ENCODE data around the gene SPSB2. TPM values are rescaled to one million over a fixed set of nuclear protein-coding genes. Genes with fewer than 3 reads are reported as not detected.

The SPSB2 gene
- total RNA-seq (1 to 10 TPM; 6.7 to 8.7 TPM), total RNA-seq (11.2 to 22.4 reads per million in 2 donors)

GRCh38 chr12:6873094-6874014, at the start of gene SPSB2:
Gene SPSB2 (minus strand): TSS chr12:6873303. CDS start chr12:6872901, 402 bp downstream.
- peaks cover 51% of the 10 kb centered on the region for H3K4me1 Mint-ChIP-seq
- H3K27ac Mint-ChIP-seq: peak within 1 kb of the TSS; percentile 93
- H3K9me3 ChIP-seq (ENCODE audit: control insufficient read depth, low read length, poor library complexity, severe bottlenecking): no peaks in the 10 kb centered on the region
- ATAC-seq (peak; percentile 93), DNase-seq (peak; percentile 99 to 100 (median 99))
- H3K36me3 Mint-ChIP-seq (ENCODE audit: low read depth): peaks cover 6% of the 10 kb centered on the region
- no peaks in the 10 kb centered on the region for H3K27me3 Mint-ChIP-seq
- peak within 1 kb of the TSS; percentile 94 for H3K4me3 Mint-ChIP-seq

- H3K4me1 Mint-ChIP-seq: peaks cover 31% of the 10 kb centered on the region
- no peak for DNase-seq
- no peak for ATAC-seq
- H3K27me3 Mint-ChIP-seq: no peaks in the 10 kb centered on the region
- peaks cover 6% of the 10 kb centered on the region for H3K36me3 Mint-ChIP-seq (ENCODE audit: low read depth)
- H3K4me3 Mint-ChIP-seq: no peak overlapping the region
- no peak overlapping the region for H3K27ac Mint-ChIP-seq
- H3K9me3 ChIP-seq (ENCODE audit: control insufficient read depth, low read length, poor library complexity, severe bottlenecking): no peaks in the 10 kb centered on the region
These were observed 49.2 kb upstream of the SPSB2 start for GRCh38 chr12:6921996-6922946.

- ATAC-seq: no peak
- Mint-ChIP-seq H3K4me3 (no peak overlapping the region), H3K36me3 (ENCODE audit: low read depth) (peaks cover 9% of the 10 kb centered on the region)
These were observed 48.4 kb upstream of the SPSB2 start for GRCh38 chr12:6921539-6921938.

GRCh38 chr12:6919588-6919987, 46.5 kb upstream of the SPSB2 start:
- no peak overlapping the region for H3K27ac Mint-ChIP-seq
- DNase-seq (no peak), ATAC-seq (no peak)
- H3K36me3 Mint-ChIP-seq (ENCODE audit: low read depth): peaks cover 9% of the 10 kb centered on the region
- H3K4me3 Mint-ChIP-seq: no peak overlapping the region
- H3K9me3 ChIP-seq (ENCODE audit: control insufficient read depth, low read length, poor library complexity, severe bottlenecking): no peaks in the 10 kb centered on the region
- peaks cover 34% of the 10 kb centered on the region for H3K4me1 Mint-ChIP-seq
- H3K27me3 Mint-ChIP-seq: no peaks in the 10 kb centered on the region

More at GRCh38 chr12:6921539-6921938, 48.4 kb upstream of the SPSB2 start:
- H3K9me3 ChIP-seq (ENCODE audit: control insufficient read depth, low read length, poor library complexity, severe bottlenecking): no peaks in the 10 kb centered on the region
- DNase-seq: no peak
- Mint-ChIP-seq H3K27ac (no peak overlapping the region), H3K4me1 (peaks cover 25% of the 10 kb centered on the region), H3K27me3 (no peaks in the 10 kb centered on the region)

GRCh38 chr12:6917491-6918231, 44.6 kb upstream of the SPSB2 start:
- H3K4me3 Mint-ChIP-seq: no peak overlapping the region
- H3K36me3 Mint-ChIP-seq (ENCODE audit: low read depth): peaks cover 9% of the 10 kb centered on the region
- H3K27ac Mint-ChIP-seq: no peak overlapping the region
- peaks cover 40% of the 10 kb centered on the region for H3K4me1 Mint-ChIP-seq
- H3K27me3 Mint-ChIP-seq: no peaks in the 10 kb centered on the region
- no peaks in the 10 kb centered on the region for H3K9me3 ChIP-seq (ENCODE audit: control insufficient read depth, low read length, poor library complexity, severe bottlenecking)
- DNase-seq (no peak), ATAC-seq (no peak)

GRCh38 chr12:6916426-6917200, 43.5 kb upstream of the SPSB2 start:
- peak overlapping the region; percentile 85 for H3K27ac Mint-ChIP-seq
- H3K4me3 Mint-ChIP-seq: peak overlapping the region; percentile 75

GRCh38 chr12:6915789-6916285, 42.7 kb upstream of the SPSB2 start:
- DNase-seq: no peak
- peaks cover 9% of the 10 kb centered on the region for H3K36me3 Mint-ChIP-seq (ENCODE audit: low read depth)
- H3K27me3 Mint-ChIP-seq: no peaks in the 10 kb centered on the region
- no peaks in the 10 kb centered on the region for H3K9me3 ChIP-seq (ENCODE audit: control insufficient read depth, low read length, poor library complexity, severe bottlenecking)
- H3K4me1 Mint-ChIP-seq: peaks cover 42% of the 10 kb centered on the region
- no peak for ATAC-seq
- peak overlapping the region; percentile 75 for H3K4me3 Mint-ChIP-seq
- H3K27ac Mint-ChIP-seq: peak overlapping the region; percentile 85

More at GRCh38 chr12:6916426-6917200, 43.5 kb upstream of the SPSB2 start:
- peaks cover 41% of the 10 kb centered on the region for H3K4me1 Mint-ChIP-seq
- no peaks in the 10 kb centered on the region for H3K9me3 ChIP-seq (ENCODE audit: control insufficient read depth, low read length, poor library complexity, severe bottlenecking)
- peaks cover 9% of the 10 kb centered on the region for H3K36me3 Mint-ChIP-seq (ENCODE audit: low read depth)
- no peaks in the 10 kb centered on the region for H3K27me3 Mint-ChIP-seq
- DNase-seq: no peak
- ATAC-seq: no peak

GRCh38 chr12:6914947-6915788, 42.1 kb upstream of the SPSB2 start:
- DNase-seq: no peak
- Mint-ChIP-seq H3K4me3 (peak overlapping the region; percentile 98), H3K27ac (peak overlapping the region; percentile 85), H3K4me1 (peaks cover 43% of the 10 kb centered on the region), H3K27me3 (no peaks in the 10 kb centered on the region), H3K36me3 (ENCODE audit: low read depth) (peaks cover 9% of the 10 kb centered on the region)
- no peak for ATAC-seq
- no peaks in the 10 kb centered on the region for H3K9me3 ChIP-seq (ENCODE audit: control insufficient read depth, low read length, poor library complexity, severe bottlenecking)

- ATAC-seq (peak; percentile 94), DNase-seq (peak; percentile 71 to 88 (median 83))
- no peaks in the 10 kb centered on the region for H3K27me3 Mint-ChIP-seq
- H3K4me1 Mint-ChIP-seq: peaks cover 39% of the 10 kb centered on the region
- H3K27ac Mint-ChIP-seq: peak within 1 kb of the TSS; percentile 85
- H3K9me3 ChIP-seq (ENCODE audit: control insufficient read depth, low read length, poor library complexity, severe bottlenecking): no peaks in the 10 kb centered on the region
- H3K4me3 Mint-ChIP-seq: peak within 1 kb of the TSS; percentile 98
- peaks cover 5% of the 10 kb centered on the region for H3K36me3 Mint-ChIP-seq (ENCODE audit: low read depth)
These were observed 41.3 kb upstream of the SPSB2 start, which contains the start of gene ENO2 for GRCh38 chr12:6914246-6914946. Gene ENO2 (plus strand): TSS chr12:6914580. CDS start chr12:6915833, 1,253 bp downstream.

- Mint-ChIP-seq H3K27me3 (no peaks in the 10 kb centered on the region), H3K27ac (peak overlapping the region; percentile 85), H3K4me3 (peak overlapping the region; percentile 98), H3K4me1 (peaks cover 37% of the 10 kb centered on the region), H3K36me3 (ENCODE audit: low read depth) (peaks cover 3% of the 10 kb centered on the region)
- H3K9me3 ChIP-seq (ENCODE audit: control insufficient read depth, low read length, poor library complexity, severe bottlenecking): no peaks in the 10 kb centered on the region
- no peak for ATAC-seq
- DNase-seq: no peak
These were observed 39.2 kb upstream of the SPSB2 start for GRCh38 chr12:6912164-6912935.
